Mesenteric fat pad (tissue), 1 donor: ENCODE data around the gene SCN8A. TPM values are rescaled to one million over a fixed set of nuclear protein-coding genes. Genes with fewer than 3 reads are reported as not detected.
"Not testable (repeated sequence)": the region's sequence is repeated elsewhere in the genome, so short reads cannot be mapped to it uniquely, and the experiment has no call there.

Experiments
- DNase-seq: peaks from one replicate; pipeline ENCODE4 v3.0.0-alpha.2; 2020; ENCODE audit warnings: low spot score
- total RNA-seq: library from RNA; stranded (reverse); fragmentation: NEBNext Ultra II Directional; extraction: Animal tissue kit (Norgen Biotek cat#: 25700); gene quantifications from one replicate; pipeline ENCODE4 v1.2.1, GENCODE V29; 2021
- donor health status: DM: yes; HTN: yes; CAD: no.

The SCN8A gene
- total RNA-seq, 1 donor from 2014 or later: 1.2 TPM

- DNase-seq: no peak
Measured at GRCh38 chr12:51622564-51622963, 31.5 kb downstream of the SCN8A start.

DNA sequence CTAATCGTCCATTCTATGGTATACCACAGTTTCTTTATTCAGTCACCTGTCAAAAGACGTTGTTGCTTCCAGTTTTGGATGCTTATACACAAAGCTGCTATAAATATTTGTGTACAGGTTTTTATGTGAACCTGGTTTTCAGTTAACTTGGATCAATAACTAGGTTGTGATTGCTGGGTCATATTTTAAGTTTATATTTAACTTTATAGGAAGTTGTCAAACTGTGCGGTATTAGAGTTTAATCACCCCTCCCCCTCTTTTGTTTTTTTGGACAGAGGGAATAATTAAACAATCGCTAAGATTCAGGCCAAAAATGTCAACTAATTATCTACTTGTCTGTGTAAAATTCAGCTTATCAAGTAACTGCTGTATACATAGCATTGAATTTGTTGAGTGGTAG is 34.3 kb downstream of the SCN8A start:
- no peak for DNase-seq

GRCh38 chr12:51626115-51626514 is 35.1 kb downstream of the SCN8A start:
- DNase-seq: no peak

GRCh38 chr12:51626629-51627028 is 35.6 kb downstream of the SCN8A start:
- no peak for DNase-seq

- no peak for DNase-seq
Measured at GRCh38 chr12:51630256-51630880, 39.3 kb downstream of the SCN8A start.

- no peak for DNase-seq
Measured at GRCh38 chr12:51630986-51631385, 40.0 kb downstream of the SCN8A start.

- no peak for DNase-seq
Measured at GRCh38 chr12:51631591-51631990, 40.6 kb downstream of the SCN8A start.

DNA sequence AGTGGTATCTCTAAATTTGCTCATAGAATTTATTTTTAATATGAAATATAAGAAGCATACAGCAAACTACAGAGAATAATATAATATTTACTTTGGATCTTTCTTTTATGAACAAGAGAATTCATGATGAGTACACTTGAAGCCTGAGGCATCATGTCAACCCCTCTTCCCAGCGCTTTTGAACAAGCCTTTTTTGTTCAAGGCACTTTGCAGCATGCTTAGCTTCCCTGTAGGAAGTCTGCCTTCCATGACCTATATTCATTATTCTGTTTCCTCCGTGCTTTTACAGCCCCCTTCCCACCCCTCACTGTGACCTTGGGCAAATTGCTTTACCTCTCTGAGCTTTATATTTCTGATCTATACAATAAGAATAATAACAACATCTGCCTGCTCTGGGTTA is 41.6 kb downstream of the SCN8A start:
- no peak for DNase-seq

DNA sequence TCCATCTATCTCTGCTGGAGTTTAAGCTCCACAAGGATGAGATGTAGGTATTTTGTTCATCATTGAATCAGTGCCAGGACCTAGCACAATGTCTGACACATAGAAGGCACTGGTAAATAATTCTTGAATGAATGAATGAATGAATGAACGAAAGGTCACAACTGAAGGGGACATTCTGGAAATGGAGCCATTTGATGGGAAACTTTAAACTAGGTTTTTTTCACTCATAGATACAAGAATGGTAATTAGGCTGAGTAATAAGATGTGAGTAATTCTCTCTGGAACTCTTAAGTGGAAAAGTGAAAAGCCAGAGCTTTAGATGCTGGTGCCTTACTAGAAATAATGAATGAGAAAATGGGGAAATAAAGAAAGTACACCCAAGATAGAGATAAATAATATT is 44.3 kb downstream of the SCN8A start:
- no peak for DNase-seq

GRCh38 chr12:51636581-51636980 is 45.5 kb downstream of the SCN8A start:
- DNase-seq: no peak

- DNase-seq: no peak
Measured at GRCh38 chr12:51636986-51637385, 46.0 kb downstream of the SCN8A start.

DNA sequence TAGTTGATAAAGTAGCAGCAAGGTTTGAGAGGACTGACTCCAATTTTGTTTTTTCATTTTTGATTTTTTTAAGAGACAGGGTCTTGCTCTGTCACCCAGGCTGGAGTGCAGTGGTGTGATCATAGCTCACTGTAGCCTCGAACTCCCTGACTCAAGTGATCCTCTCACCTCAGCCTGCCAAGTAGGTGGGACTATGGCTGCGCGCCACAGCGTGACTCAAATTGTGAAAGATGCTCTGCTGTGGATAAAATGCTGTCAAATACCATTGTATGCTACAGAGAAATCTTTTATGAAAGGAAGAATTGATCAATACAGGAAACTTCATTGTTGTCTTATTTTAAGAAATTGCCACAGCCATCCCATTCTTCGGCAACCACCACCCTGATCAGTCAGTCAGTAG is 48.3 kb downstream of the SCN8A start:
- no peak for DNase-seq

DNA sequence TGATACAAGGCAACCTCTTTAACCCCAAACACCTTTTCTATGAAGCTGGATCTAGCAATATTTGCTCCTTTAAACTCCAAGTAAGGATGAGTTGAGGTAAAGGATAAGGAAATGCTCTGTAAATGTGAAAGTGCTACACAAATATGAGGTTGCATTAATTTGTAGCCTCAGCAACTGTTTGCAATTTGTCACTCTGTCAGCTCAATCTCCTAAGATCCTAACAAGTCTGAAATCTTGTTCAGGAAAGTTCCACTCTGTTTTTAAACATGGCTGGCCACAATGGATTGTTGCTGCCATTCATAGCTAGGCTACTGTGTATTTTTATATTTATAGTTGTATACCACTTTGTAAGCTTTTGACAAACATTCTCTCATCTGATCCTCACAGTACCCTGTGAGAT is 51.3 kb downstream of the SCN8A start:
- DNase-seq: no peak

DNA sequence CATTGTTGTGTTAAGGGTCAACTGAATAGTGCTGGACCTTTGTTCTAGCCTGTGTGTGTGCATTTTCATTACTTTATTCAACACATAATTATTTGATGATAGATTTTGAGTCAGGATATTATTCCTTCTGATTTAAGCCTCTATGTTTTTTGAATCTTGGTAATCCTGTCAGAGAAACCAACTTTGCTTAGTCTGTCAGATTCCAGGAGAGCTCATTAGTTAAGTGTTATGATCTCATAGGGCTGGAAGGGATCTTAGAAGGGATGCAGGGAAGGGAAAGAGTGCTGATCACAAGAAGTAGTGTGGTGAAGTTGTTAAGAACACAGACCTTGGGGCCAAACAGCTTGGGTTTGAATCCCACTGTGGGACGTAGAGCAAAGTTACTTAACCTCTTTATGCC is 52.9 kb downstream of the SCN8A start:
- DNase-seq: no peak

GRCh38 chr12:51644691-51645090 is 53.7 kb downstream of the SCN8A start:
- DNase-seq: not testable (repeated sequence)

DNA sequence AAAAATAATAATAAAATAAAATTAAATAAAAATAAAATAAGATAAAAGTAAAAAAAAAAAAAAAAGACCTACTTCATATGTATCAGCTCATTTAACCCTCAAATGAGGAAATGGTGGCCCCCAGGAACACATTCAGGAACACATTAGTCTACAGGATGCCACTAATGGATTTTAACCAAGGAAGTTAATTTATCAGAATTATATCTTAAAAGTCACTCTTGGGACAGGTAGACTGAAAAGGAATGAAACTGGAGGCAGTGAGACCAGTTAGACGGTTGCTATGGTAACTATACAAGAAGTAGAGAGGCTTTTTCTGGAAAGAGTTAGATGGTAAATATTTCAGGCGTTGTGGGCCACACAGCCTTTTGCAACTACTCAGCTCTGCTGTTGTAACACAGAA is 54.9 kb downstream of the SCN8A start:
- no peak for DNase-seq

DNA sequence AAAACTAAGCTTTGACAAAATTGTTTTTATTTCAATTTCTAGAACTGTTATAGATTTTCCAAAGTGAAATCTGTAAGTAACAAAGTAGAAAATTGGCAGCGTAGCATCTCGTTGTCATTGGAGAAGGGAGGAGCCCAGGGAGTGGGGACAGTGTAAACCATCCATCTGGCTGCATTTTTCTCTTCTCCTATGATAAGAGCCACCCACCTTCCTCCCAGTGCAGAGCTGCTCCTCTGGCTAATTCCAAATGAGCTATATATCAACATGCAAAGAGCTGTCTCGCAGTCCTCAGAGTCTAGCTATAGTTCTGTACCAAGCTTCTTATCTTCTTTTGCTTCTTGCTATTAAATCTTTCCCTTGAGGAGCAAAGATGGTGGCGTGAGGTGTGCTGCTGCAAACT is 56.6 kb downstream of the SCN8A start:
- DNase-seq: no peak

DNA sequence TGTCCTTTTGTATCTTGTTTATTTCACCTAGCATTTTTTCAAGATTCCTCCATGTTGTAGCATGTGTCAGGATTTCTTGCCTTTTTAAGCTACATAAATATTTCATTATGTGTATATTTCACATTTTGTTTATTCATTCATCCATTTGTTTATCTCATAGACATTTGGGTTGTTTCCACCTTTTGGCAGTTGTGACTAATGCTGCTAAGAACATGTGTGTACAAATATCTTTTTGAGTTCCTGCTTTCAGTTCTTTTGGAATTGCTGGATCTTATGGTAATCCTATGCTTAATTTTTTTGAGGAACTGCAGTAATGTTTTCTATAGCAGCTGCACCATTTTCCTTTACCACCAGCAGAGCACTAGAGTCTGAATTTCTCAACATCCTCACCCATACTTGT is 62.4 kb downstream of the SCN8A start:
- no peak for DNase-seq

- no peak for DNase-seq
Measured at GRCh38 chr12:51661199-51661598, 70.2 kb downstream of the SCN8A start.

- no peak for DNase-seq
Measured at GRCh38 chr12:51661836-51662235, 70.8 kb downstream of the SCN8A start.

DNA sequence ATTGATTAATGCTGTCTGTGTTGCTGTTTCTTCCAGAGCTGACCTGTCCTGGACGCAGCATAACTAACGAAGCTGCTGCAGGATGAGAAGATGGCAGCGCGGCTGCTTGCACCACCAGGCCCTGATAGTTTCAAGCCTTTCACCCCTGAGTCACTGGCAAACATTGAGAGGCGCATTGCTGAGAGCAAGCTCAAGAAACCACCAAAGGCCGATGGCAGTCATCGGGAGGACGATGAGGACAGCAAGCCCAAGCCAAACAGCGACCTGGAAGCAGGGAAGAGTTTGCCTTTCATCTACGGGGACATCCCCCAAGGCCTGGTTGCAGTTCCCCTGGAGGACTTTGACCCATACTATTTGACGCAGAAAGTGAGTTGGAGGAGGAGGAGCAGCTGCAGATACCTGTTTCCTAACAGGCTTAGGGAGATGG is 71.7 kb downstream of the SCN8A start:
- DNase-seq: no peak

GRCh38 chr12:51663390-51663789 is 72.4 kb downstream of the SCN8A start:
- DNase-seq: no peak

GRCh38 chr12:51666696-51667095 is 75.7 kb downstream of the SCN8A start:
- no peak for DNase-seq

- DNase-seq: no peak
Measured at GRCh38 chr12:51667269-51667668, 76.2 kb downstream of the SCN8A start.
